Sigmoid colon (tissue), 7 donors: Measurements from ENCODE around the gene TOR1A. TPM values are rescaled to one million over a fixed set of nuclear protein-coding genes. Genes with fewer than 3 reads are reported as not detected.

Source experiments
- DNase-seq: peaks from one replicate; pipeline ENCODE4 v3.0.0-alpha.2; 2019
- H3K27ac ChIP-seq, 4 donors: fragments of 200-600 bp; sonication (generic); one replicate each; pipeline ENCODE4 v1.5.1; 2016 to 2019; ENCODE audit warnings: mild to moderate bottlenecking in 1 of 4
- H3K27me3 ChIP-seq, 3 donors: fragments of 200-600 bp; sonication (generic); one replicate each; pipeline ENCODE4 v1.5.1; 2019; ENCODE audit warnings: mild to moderate bottlenecking in 1 of 3
- H3K36me3 ChIP-seq, 4 donors: fragments of 200-600 bp; sonication (generic); one replicate each; pipeline ENCODE4 v1.5.1; 2016 to 2019
- H3K4me1 ChIP-seq, 4 donors: fragments of 200-600 bp; sonication (generic); one replicate each; pipeline ENCODE4 v1.5.1; 2017 to 2019
- H3K4me3 ChIP-seq, 4 donors: fragments of 200-600 bp; sonication (generic); one replicate each; pipeline ENCODE4 v1.5.1; 2017 to 2019; ENCODE audit warnings: mild to moderate bottlenecking in 2 of 4, moderate library complexity in 1 of 4
- H3K9me3 ChIP-seq, 4 donors: fragments of 200-600 bp in 3 of 4; sonication (generic) in 3 of 4; one replicate each; pipeline versions ENCODE4 v1.5.1 to v1.6.1; 2013 to 2019
- CTCF ChIP-seq, 4 experiments: fragments of 450-650 bp in 3 of 4; fragments of 200-600 bp in 1 of 4; IDR thresholded peaks; one replicate each; pipeline ENCODE4 v1.5.1; 2016 to 2019; ENCODE audit warnings: antibody characterized with exemption in 4 of 4, mild to moderate bottlenecking in 3 of 4, moderate library complexity in 2 of 4
- EP300 ChIP-seq, 4 donors: sonication (generic); formaldehyde crosslinking; IDR thresholded peaks; one replicate each; pipeline ENCODE4 v1.6.1; 2017; ENCODE audit warnings: antibody characterized with exemption in 4 of 4
- POLR2A ChIP-seq, 2 donors: fragments of 450-650 bp; IDR thresholded peaks; one replicate each; pipeline ENCODE4 v1.6.1; 2016; ENCODE audit warnings: antibody characterized with exemption in 2 of 2, mild to moderate bottlenecking in 2 of 2, moderate library complexity in 2 of 2
- POLR2AphosphoS5 ChIP-seq, 4 donors: sonication (generic); formaldehyde crosslinking; IDR thresholded peaks; one replicate each; pipeline ENCODE4 v1.6.1; 2017; ENCODE audit warnings: antibody characterized with exemption in 4 of 4
- WGBS, 2 donors: extraction: QIAGEN DNeasy Blood & Tissue Kit; methylation state at CpG; one replicate each; pipeline ENCODE4 v1.1.7; 2013; 5-methylcytosine and 5-hydroxymethylcytosine counted together
- intact Hi-C: fragments of 100-400 bp; cut with DNase I; formaldehyde crosslinking; loops from one replicate; pipeline ENCODE4 v1.15.1; 2023
- polyA plus RNA-seq, 3 donors: library from polyadenylated mRNA; stranded (reverse); fragments of 200-250 nt; gene quantifications; one replicate each; pipeline ENCODE4 v1.2.3, GENCODE V29; 2013
- total RNA-seq, 4 donors: library from RNA; depleted of rRNA; stranded (reverse); fragments of >200 nt; gene quantifications; one replicate each; pipeline ENCODE4 v1.1.0, GENCODE V29; 2016
- donor health status: healthy with polysubstance abuse.
- donor health status: Bipolar disorder and iron deficiency.
- donor health status: healthy.

Gene TOR1A
- total and polyA plus RNA-seq, 7 donors: 12.5 to 51.2 (median 31.6) TPM

- Histone ChIP-seq H3K27me3 (no peaks in the 10 kb centered on the region), H3K4me3 (no peak overlapping the region), H3K9me3 (no peaks in the 10 kb centered on the region), H3K4me1 (peaks cover 0 to 28% (median 27%) of the 10 kb centered on the region in 4 donors), H3K27ac (no peak overlapping the region), H3K36me3 (peaks cover 16 to 55% (median 27%) of the 10 kb centered on the region in 4 donors)
- WGBS, 2 donors: 90 to 95% methylated on average over 1 of the region's 1 CpG
- DNase-seq: no peak
- intact Hi-C loops: no loop called here
- TF ChIP-seq EP300 (IDR thresholded peaks at IDR 0.05): no peak
- no peak for TF ChIP-seq POLR2AphosphoS5 (IDR thresholded peaks at IDR 0.05)
- TF ChIP-seq CTCF (IDR thresholded peaks at IDR 0.05): no peak
- no peak for TF ChIP-seq POLR2A (IDR thresholded peaks at IDR 0.05)
Measured at GRCh38 chr9:129832982-129833381, 9.0 kb upstream of the TOR1A start.

GRCh38 chr9:129828969-129829368, 5.0 kb upstream of the TOR1A start:
- no peaks in the 10 kb centered on the region for H3K27me3 ChIP-seq
- H3K9me3 ChIP-seq: no peaks in the 10 kb centered on the region
- no peak for TF ChIP-seq EP300 (IDR thresholded peaks at IDR 0.05)
- no peak for TF ChIP-seq CTCF (IDR thresholded peaks at IDR 0.05)
- TF ChIP-seq POLR2A (IDR thresholded peaks at IDR 0.05): no peak
- no peak for TF ChIP-seq POLR2AphosphoS5 (IDR thresholded peaks at IDR 0.05)
- H3K36me3 ChIP-seq: peaks cover 16 to 69% (median 28%) of the 10 kb centered on the region in 4 donors
- no peak overlapping the region for H3K4me3 ChIP-seq
- DNase-seq: no peak
- WGBS, 2 donors: 95% methylated on average over 10 of the region's 10 CpGs
- no peak overlapping the region for H3K27ac ChIP-seq
- intact Hi-C loops: no loop called here
- peaks cover 0 to 6% (median 6%) of the 10 kb centered on the region in 4 donors for H3K4me1 ChIP-seq

- Histone ChIP-seq H3K9me3 (no peaks in the 10 kb centered on the region), H3K4me1 (peaks cover 0 to 4% (median 3%) of the 10 kb centered on the region in 4 donors), H3K4me3 (no peak overlapping the region), H3K27me3 (no peaks in the 10 kb centered on the region), H3K27ac (no peak overlapping the region), H3K36me3 (peaks cover 16 to 65% (median 28%) of the 10 kb centered on the region in 4 donors)
- WGBS, 2 donors: 79 to 94% methylated on average over 9 of the region's 9 CpGs
- no peak for TF ChIP-seq CTCF (IDR thresholded peaks at IDR 0.05)
- TF ChIP-seq POLR2AphosphoS5 (IDR thresholded peaks at IDR 0.05): no peak
- TF ChIP-seq EP300 (IDR thresholded peaks at IDR 0.05): no peak
- no peak for TF ChIP-seq POLR2A (IDR thresholded peaks at IDR 0.05)
- no peak for DNase-seq
- intact Hi-C loops: no loop called here
Measured at GRCh38 chr9:129828051-129828450, 4.1 kb upstream of the TOR1A start.

- WGBS, 2 donors: 84 to 89% methylated on average over 1 of the region's 1 CpG
Measured at GRCh38 chr9:129826759-129827158, 2.8 kb upstream of the TOR1A start.

More at GRCh38 chr9:129826759-129827158, 2.8 kb upstream of the TOR1A start:
- no peak for TF ChIP-seq EP300 (IDR thresholded peaks at IDR 0.05)
- no peak for TF ChIP-seq POLR2AphosphoS5 (IDR thresholded peaks at IDR 0.05)
- no peak for TF ChIP-seq POLR2A (IDR thresholded peaks at IDR 0.05)
- no peak for TF ChIP-seq CTCF (IDR thresholded peaks at IDR 0.05)
- Histone ChIP-seq H3K27me3 (no peaks in the 10 kb centered on the region), H3K36me3 (peaks cover 20 to 61% (median 35%) of the 10 kb centered on the region in 4 donors), H3K9me3 (no peaks in the 10 kb centered on the region), H3K27ac (no peak overlapping the region), H3K4me1 (peaks cover 0 to 10% (median 9%) of the 10 kb centered on the region in 4 donors), H3K4me3 (no peak overlapping the region)
- no peak for DNase-seq
- intact Hi-C loops: no loop called here
